Stimulated activated effector memory CD8-positive, alpha-beta T cell treated with anti-CD3 and anti-CD28 coated beads, Interleukin-12 subunit alpha, Interleukin-12 subunit beta, amount 100 ng/mL, for 72 hours (primary cell): ENCODE measurements around the gene BICD1.
A peak's percentile ranks its signal among the peaks of the same experiment; 100 is the strongest.

Experiments used
- ATAC-seq: fragments of 150-1000 bp; cut with Tn5 transposase; 2 replicates; pipeline ENCODE4 v1.10.0; 2021
- DNase-seq, 2 donors: peaks; one replicate each; pipeline ENCODE4 v3.0.0; 2021 to 2022; ENCODE audit warnings: low spot score in 2 of 2
- H3K27ac Mint-ChIP-seq: one replicate; pipeline ENCODE4 v1.8.0; 2022; ENCODE audit warnings: mild to moderate bottlenecking, mixed read lengths
- H3K36me3 Mint-ChIP-seq: one replicate; pipeline ENCODE4 v1.8.0; 2022; ENCODE audit warnings: mild to moderate bottlenecking, mixed read lengths
- H3K4me1 Mint-ChIP-seq: one replicate; pipeline ENCODE4 v1.8.0; 2022; ENCODE audit warnings: mixed read lengths
- H3K4me3 Mint-ChIP-seq: one replicate; pipeline ENCODE4 v1.8.0; 2022; ENCODE audit warnings: mild to moderate bottlenecking, mixed read lengths
- H3K9me3 Mint-ChIP-seq: one replicate; pipeline ENCODE4 v1.8.0; 2022; ENCODE audit warnings: mixed read lengths

The BICD1 gene

DNA sequence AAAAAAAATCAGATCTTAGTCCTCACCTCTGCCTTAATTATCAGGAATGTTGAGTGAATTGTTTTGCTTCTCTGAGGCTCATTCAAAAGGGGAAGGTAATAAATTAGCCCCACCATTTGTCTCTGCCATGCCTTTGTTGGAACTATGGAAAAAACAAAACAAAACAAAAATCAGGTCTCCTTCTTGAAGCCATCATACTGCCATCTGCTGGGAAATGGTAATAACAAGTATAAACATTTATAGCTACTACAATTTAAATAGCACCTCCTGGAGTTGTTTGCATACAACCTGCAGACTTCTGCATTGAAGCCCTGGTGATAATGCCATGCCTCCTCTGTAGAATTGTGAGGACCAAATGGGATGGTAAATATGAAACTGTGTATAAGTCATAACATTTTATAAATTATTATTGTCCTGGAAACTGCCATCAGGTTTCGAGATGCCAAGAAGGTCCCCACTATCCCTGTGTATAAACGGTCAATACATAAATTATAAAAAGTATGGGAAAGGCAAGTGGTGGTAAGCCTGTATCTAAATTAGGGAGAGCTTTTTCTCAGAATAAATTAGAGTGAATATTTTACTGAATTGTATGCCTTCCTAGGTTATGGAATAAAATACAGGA is 205.5 kb downstream of the BICD1 start:
- DNase-seq (no peak), ATAC-seq (peak; percentile 54)
- Mint-ChIP-seq H3K27ac (no peak overlapping the region), H3K4me3 (no peak overlapping the region), H3K9me3 (no peaks in the 10 kb centered on the region), H3K36me3 (no peaks in the 10 kb centered on the region), H3K4me1 (no peaks in the 10 kb centered on the region)

DNA sequence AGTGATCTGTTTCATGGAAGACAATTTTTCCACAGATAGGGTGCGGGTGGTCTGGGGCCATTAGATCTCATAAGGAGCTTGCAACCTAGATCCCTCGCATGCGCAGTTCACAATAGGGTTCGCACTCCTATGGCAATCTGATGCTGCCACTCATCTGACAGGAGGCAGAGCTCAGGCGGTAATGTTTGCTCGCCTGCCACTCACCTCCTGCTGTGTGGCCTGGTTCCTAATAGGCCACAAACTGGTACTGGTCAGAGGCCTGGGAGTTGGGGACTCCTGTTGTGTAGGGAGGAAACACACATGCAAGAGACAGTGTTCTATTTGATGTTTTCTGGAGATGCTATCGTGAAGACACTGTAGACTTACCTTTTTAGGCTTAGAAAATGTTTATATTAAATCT is 215.7 kb downstream of the BICD1 start:
- Mint-ChIP-seq H3K27ac (no peak overlapping the region), H3K9me3 (no peaks in the 10 kb centered on the region), H3K4me1 (no peaks in the 10 kb centered on the region), H3K36me3 (no peaks in the 10 kb centered on the region), H3K4me3 (no peak overlapping the region)
- DNase-seq: no peak
- no peak for ATAC-seq

DNA sequence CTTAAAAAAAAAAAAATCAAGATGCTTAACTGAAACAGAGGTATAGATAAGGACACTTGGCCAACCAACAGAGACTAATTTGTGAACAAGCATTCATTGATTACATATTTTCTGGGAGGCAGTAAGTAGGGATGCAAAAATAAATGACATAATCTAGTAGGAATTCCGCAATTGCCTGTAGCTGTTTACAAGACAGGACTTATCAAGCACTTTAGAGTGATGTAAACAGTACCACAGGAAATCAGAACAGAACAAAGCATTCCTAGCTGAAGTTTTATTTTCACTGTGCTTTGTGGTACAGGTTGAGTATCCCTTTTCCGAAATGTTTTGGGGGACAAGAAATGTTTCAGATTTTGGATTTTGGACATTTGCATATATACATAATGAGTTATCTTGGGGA is 224.5 kb downstream of the BICD1 start:
- no peak overlapping the region for H3K4me3 Mint-ChIP-seq
- peaks cover 6% of the 10 kb centered on the region for H3K4me1 Mint-ChIP-seq
- no peak overlapping the region for H3K27ac Mint-ChIP-seq
- no peak for ATAC-seq
- no peaks in the 10 kb centered on the region for H3K9me3 Mint-ChIP-seq
- no peaks in the 10 kb centered on the region for H3K36me3 Mint-ChIP-seq
- DNase-seq: no peak

DNA sequence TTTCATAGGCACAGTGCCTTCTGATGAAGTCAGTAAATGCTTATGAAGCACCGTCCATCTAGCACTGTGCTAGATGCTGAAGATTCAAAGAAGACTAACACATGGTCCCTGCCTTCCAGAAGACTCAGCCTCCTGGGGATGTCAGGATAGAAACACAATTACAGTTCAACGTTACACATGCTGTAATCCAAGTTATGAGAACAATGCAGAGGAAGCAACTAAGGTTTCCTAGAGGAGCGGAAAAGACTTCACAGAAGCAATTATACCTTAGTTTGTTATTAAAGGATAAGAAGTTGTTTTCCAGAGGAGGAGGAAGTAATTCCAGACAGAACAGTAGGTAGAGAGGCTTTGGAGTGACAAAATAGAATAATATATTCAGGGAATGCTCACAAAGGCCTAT is 225.8 kb downstream of the BICD1 start:
- ATAC-seq: no peak
- Mint-ChIP-seq H3K9me3 (no peaks in the 10 kb centered on the region), H3K27ac (no peak overlapping the region), H3K4me3 (no peak overlapping the region), H3K4me1 (peaks cover 6% of the 10 kb centered on the region), H3K36me3 (no peaks in the 10 kb centered on the region)
- DNase-seq: no peak

DNA sequence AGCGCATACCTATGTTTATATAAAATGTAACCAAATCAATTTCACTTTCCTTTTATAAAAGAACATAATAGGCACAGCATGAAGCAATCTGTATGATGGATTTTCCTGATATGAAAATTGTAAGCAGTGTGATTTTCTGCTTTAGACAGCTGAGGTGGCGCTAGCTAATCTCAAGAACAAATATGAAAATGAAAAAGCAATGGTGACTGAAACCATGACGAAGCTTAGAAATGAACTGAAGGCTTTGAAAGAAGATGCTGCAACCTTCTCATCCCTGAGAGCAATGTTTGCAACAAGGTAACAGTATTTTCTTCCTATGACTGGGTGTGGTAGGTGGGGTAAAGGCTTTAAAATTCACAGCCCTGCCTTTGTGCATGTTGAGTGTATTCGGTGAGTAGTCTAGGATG is 227.7 kb downstream of the BICD1 start:
- H3K9me3 Mint-ChIP-seq: no peaks in the 10 kb centered on the region
- ATAC-seq: peak; percentile 97
- no peaks in the 10 kb centered on the region for H3K36me3 Mint-ChIP-seq
- H3K4me1 Mint-ChIP-seq: peaks cover 6% of the 10 kb centered on the region
- no peak overlapping the region for H3K27ac Mint-ChIP-seq
- no peak overlapping the region for H3K4me3 Mint-ChIP-seq
- no peak for DNase-seq

DNA sequence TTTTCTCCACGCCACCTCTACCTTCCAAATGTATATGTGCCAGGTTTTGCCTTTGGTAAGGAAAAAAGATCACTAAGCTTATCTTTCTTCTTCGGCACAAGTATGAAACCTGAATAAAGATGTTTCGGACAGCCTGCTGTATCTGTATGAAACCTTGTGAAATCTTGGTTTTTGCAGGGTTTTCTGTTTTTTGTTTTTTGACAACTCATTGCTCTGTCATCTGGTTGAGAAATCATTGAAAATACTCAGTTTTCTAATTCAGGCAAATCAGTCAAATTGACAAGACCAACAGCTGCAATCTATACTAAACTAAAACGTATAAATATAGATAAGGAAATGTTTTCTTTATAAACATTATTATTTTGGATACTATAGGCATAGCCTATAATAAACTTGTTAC is 229.6 kb downstream of the BICD1 start:
- no peak overlapping the region for H3K27ac Mint-ChIP-seq
- ATAC-seq (no peak), DNase-seq (no peak)
- no peak overlapping the region for H3K4me3 Mint-ChIP-seq
- no peaks in the 10 kb centered on the region for H3K9me3 Mint-ChIP-seq
- H3K4me1 Mint-ChIP-seq: peaks cover 6% of the 10 kb centered on the region
- no peaks in the 10 kb centered on the region for H3K36me3 Mint-ChIP-seq

DNA sequence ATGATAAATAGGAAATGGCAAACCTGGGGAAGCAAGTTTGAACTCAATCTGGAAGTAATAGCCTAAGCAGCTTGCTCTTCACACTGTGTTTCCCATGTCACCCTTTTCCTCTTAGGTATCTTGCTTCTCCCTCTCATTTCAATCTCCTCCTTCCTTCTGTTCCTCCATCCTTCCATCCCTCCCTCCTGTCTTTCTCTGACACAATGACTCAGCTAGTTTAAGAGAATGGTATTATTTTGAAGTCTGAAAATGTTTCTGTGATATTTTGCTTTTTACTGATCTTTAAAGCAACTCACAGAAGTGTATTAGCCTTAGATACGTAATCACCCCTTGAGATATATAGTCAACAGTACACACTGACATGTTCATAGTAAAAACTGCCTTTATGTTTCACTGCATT is 236.8 kb downstream of the BICD1 start:
- ATAC-seq (no peak), DNase-seq (no peak)
- no peak overlapping the region for H3K4me3 Mint-ChIP-seq
- no peaks in the 10 kb centered on the region for H3K4me1 Mint-ChIP-seq
- no peaks in the 10 kb centered on the region for H3K9me3 Mint-ChIP-seq
- no peaks in the 10 kb centered on the region for H3K36me3 Mint-ChIP-seq
- H3K27ac Mint-ChIP-seq: no peak overlapping the region

DNA sequence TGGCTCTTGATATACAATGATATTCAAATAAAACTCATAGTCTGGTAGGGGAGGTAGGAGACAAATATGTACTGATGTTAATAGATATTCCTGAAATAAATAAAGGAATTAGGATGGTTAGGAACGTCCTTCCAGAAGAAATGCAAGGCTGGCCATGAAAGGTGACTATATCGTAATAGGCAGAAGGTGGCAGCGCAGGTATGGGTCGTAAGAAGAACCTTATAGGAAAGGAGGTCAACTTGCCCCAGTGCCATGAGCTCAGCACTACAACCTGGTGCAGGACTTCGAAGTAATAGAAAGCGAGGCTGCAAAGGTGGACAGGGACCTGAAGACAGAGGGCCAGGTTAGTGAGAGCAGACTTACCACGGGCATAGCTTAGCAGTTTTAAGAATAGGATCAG is 237.4 kb downstream of the BICD1 start:
- H3K4me1 Mint-ChIP-seq: no peaks in the 10 kb centered on the region
- no peak overlapping the region for H3K27ac Mint-ChIP-seq
- no peak for ATAC-seq
- H3K4me3 Mint-ChIP-seq: no peak overlapping the region
- no peaks in the 10 kb centered on the region for H3K36me3 Mint-ChIP-seq
- no peak for DNase-seq
- no peaks in the 10 kb centered on the region for H3K9me3 Mint-ChIP-seq

DNA sequence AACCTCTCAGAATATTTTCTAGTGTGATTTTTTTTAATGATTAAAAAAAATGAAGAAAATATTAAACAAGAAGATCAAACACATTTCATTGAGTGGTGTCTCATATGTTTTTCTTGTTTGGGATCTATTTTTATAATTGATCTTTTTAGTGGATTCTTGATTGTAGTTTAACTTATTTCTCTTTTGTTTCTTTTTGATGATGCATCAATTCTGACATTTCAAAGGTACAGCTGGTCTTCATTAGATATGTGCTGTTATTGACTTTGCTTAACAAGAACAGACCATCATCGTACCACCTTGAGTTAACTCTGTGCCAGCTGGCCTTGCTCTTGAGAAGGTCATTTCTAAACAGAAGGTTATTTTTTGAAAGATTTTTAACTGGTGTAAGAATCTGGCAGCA is 246.9 kb downstream of the BICD1 start:
- H3K36me3 Mint-ChIP-seq: no peaks in the 10 kb centered on the region
- H3K4me3 Mint-ChIP-seq: no peak overlapping the region
- H3K27ac Mint-ChIP-seq: no peak overlapping the region
- ATAC-seq: no peak
- no peaks in the 10 kb centered on the region for H3K4me1 Mint-ChIP-seq
- H3K9me3 Mint-ChIP-seq: no peaks in the 10 kb centered on the region
- no peak for DNase-seq

DNA sequence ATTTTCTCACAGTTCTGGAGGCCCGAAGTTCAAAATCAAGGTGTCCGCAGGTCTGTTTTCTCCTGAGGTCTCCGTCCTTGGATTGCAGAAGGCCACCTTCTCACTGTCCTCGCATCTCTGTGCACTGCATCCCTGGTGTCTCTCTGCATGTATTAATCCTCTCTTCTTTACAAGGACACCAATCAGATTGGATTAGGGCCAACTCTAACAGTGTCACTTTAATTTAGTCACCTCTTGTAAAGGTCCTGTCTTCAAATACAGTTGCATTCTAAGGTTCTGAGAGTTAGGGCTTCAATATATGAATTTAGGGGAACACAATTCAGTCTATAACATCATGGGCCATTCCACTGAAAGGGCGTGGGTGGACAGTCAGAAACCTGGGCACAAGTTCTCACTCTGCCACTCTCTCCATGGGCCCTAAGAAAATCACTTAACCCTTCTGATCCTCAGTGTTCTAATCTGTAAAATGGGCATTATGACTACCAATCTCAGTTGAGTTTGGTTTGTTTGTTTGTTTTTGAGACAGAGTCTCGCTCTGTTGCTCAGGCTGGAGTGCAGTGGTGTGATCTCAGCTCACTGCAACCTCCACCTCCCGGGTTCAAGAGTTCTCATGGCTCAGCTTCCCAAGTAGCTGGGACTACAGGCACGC is 251.1 kb downstream of the BICD1 start:
- Mint-ChIP-seq H3K36me3 (no peaks in the 10 kb centered on the region), H3K4me3 (no peak overlapping the region), H3K27ac (no peak overlapping the region), H3K4me1 (no peaks in the 10 kb centered on the region), H3K9me3 (no peaks in the 10 kb centered on the region)
- DNase-seq (no peak), ATAC-seq (no peak)

DNA sequence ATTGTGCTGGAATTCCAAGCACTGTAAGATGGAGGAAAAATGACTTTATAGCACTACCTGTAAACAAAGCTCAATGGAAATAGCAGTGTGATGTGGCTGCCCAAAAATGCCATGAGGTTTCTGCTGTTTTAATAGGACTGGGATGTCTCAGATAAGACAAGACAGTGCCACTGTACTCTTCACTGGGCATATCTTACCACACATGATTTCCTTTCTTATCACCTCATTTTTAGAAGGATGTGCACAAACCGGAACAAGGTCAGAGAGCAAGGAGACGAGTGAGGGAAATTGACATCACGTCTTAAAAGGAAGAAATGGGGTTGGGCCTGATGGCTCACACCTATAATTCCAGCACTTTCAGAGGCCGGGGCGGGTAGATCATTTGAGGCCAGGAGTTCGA is 254.3 kb downstream of the BICD1 start:
- ATAC-seq: no peak
- Mint-ChIP-seq H3K9me3 (no peaks in the 10 kb centered on the region), H3K27ac (peak overlapping the region; percentile 32), H3K4me1 (no peaks in the 10 kb centered on the region), H3K4me3 (no peak overlapping the region), H3K36me3 (no peaks in the 10 kb centered on the region)
- no peak for DNase-seq

DNA sequence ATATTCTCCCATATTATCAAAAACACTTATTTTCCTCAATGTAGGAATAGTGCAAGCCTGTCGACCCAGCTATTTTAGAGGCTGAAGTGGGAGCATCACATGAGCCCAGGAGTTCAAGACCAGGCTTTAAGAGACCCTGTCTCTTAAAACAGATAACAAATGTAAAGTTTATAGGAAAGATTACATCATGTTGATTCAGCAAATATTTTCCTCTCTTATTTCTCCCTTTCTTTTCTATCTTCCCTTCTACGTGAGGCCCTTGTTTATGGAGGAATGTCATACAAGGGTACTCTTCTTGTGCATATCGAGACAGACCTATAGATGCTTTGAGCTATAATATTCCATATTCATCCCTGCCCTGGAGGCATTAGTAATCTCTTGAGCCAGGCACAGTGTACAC is 256.2 kb downstream of the BICD1 start:
- Mint-ChIP-seq H3K4me3 (no peak overlapping the region), H3K36me3 (no peaks in the 10 kb centered on the region), H3K9me3 (no peaks in the 10 kb centered on the region), H3K27ac (no peak overlapping the region), H3K4me1 (no peaks in the 10 kb centered on the region)
- DNase-seq (no peak), ATAC-seq (no peak)

DNA sequence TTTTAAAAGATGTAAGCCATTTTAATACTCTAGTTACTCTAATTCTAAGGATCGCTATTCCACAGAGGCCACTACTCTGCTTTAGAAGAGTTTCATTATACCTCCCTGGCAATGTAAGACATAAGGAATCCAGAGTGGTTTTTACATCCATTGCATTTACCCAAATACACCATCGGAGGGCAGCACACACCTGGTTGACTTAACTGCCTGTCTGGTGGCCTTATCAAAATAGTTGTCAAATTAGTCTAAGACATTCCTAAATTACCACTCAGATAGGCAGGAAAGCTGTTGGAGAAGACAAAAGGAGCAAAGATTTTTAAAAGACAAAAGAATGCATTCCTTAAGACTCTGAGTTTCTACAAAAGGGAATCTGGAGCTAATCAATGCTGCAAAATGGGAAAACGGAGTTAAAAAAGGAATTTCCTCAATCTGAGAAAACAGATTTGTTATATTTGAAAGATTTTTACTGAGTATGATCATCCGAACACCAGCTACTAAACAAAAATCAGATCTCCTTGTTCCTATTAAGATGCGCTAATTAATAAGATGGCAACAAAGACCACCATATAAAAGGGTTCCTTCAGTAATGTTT is 258.9 kb downstream of the BICD1 start:
- Mint-ChIP-seq H3K9me3 (no peaks in the 10 kb centered on the region), H3K27ac (no peak overlapping the region), H3K36me3 (no peaks in the 10 kb centered on the region), H3K4me1 (no peaks in the 10 kb centered on the region), H3K4me3 (no peak overlapping the region)
- DNase-seq: peak in 1 of 2 donors; percentile 6
- peak; percentile 51 for ATAC-seq

DNA sequence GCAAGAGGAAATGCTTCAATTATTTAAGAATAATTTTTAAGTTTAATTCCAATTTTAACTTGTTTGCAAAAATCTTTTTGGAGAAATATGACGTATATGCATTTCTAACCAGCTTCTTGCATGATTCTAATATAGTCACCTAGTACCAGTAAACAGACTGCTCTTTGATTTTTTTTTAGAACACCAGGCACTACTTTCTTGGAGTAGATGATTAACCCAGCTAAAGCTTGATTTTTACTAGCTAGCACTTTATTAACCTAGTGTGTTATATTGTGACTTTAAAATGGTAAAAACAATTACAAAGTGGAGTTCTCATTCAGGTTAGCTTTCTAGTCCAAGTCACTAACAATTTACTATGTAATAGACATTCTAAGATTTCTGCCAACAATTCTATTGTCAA is 260.1 kb downstream of the BICD1 start:
- H3K4me3 Mint-ChIP-seq: no peak overlapping the region
- no peaks in the 10 kb centered on the region for H3K4me1 Mint-ChIP-seq
- H3K9me3 Mint-ChIP-seq: no peaks in the 10 kb centered on the region
- DNase-seq: no peak
- no peak overlapping the region for H3K27ac Mint-ChIP-seq
- no peaks in the 10 kb centered on the region for H3K36me3 Mint-ChIP-seq
- ATAC-seq: no peak

DNA sequence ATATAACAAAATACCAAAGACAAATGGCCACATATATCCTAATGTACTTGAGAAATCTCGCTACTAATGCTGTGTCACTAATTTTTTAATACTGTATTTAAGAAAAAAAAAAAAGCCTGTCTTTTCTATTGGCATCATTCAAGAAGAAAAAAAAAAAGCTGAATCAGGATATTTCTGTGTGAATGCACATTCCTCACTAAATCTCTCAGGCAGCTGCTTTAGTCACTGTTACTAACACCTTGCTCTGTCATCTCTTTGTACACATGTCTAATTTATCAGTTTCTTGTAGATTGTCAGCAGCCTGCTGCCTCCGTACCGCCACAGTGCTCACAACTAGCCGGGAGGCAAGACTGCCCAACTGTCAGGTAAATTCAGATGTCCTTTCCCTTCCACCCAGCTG is 260.7 kb downstream of the BICD1 start:
- no peaks in the 10 kb centered on the region for H3K9me3 Mint-ChIP-seq
- no peaks in the 10 kb centered on the region for H3K4me1 Mint-ChIP-seq
- no peak overlapping the region for H3K4me3 Mint-ChIP-seq
- DNase-seq (no peak), ATAC-seq (no peak)
- H3K36me3 Mint-ChIP-seq: no peaks in the 10 kb centered on the region
- H3K27ac Mint-ChIP-seq: no peak overlapping the region

DNA sequence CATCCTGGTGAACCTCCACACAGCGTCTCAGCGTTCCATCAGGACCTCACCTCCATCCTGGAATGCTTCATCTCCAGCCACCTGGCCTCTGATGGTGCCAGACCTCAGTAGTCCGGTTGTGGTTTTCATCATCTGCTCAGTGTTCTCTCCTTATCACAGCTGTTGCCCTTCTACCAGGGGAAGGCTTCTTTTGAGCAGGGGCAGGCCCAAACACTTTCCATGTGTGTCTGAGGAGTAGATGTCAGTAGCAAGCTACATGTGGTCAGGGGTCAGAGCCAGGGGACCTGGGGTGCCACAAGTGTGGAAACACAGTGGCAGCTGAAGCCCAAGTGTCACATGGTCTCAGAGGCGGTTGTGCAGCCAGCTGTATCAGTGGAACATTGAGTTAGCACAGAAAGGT is 262.6 kb downstream of the BICD1 start:
- H3K27ac Mint-ChIP-seq: no peak overlapping the region
- no peaks in the 10 kb centered on the region for H3K4me1 Mint-ChIP-seq
- H3K4me3 Mint-ChIP-seq: no peak overlapping the region
- no peaks in the 10 kb centered on the region for H3K36me3 Mint-ChIP-seq
- H3K9me3 Mint-ChIP-seq: no peaks in the 10 kb centered on the region
- ATAC-seq (no peak), DNase-seq (no peak)
